IPS-18c (cell line): ENCODE data around the gene CDKL5.
"Not testable (repeated sequence)": the region's sequence is repeated elsewhere in the genome, so short reads cannot be mapped to it uniquely, and the experiment has no call there.

Experiments
- H3K4me3 ChIP-seq: 2 replicates; pipeline ENCODE4 v1.7.0; 2013; ENCODE audit warnings: low read depth, mild to moderate bottlenecking, low read length, moderate library complexity; ENCODE audit not compliant: insufficient read depth
- H3K9me3 ChIP-seq: one replicate; pipeline ENCODE4 v1.6.1; 2013; ENCODE audit warnings: mild to moderate bottlenecking, low read length, moderate library complexity; ENCODE audit not compliant: control insufficient read depth, insufficient read depth

The CDKL5 gene

DNA sequence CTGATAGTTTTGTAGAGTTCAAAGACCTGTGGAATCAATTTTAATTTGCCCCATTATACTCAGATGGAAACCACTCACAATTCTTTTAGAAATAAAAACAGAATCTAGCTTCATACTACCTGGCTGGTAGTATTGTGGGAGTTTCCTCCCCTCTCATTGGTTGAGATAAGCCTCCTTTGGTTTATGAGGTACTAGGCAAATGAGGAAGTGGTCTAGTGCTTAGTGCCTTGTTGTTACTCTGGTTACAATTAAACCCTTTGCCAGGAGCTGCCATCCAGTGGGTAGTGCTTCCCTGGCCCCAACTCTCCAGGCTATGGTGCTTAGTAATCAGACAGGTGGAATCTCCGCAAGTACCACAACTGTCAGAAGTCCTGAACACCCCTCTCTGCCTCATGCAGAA is 118.3 kb downstream of the CDKL5 start:
- Histone ChIP-seq H3K9me3 (peaks cover 3% of the 10 kb centered on the region), H3K4me3 (no peak overlapping the region)

DNA sequence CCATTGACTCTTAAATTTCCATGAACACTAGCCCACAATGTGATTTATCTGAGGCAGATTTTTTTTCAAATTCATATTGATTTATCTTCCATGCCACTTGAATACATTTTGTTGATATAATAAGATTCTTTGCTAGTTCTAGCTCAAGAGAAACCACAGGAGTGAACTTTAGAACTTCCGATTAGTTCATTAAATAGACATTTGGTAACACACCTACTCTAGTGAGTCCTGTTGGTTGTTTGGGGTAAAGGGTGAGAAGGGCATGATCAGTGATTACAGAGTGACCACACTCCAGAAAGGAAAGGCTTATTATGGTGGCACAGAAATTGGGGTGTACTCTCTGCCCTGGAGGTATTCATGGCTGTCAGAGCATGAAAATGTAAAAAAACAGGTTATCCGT is 120.4 kb downstream of the CDKL5 start:
- no peak overlapping the region for H3K4me3 ChIP-seq
- no peaks in the 10 kb centered on the region for H3K9me3 ChIP-seq

DNA sequence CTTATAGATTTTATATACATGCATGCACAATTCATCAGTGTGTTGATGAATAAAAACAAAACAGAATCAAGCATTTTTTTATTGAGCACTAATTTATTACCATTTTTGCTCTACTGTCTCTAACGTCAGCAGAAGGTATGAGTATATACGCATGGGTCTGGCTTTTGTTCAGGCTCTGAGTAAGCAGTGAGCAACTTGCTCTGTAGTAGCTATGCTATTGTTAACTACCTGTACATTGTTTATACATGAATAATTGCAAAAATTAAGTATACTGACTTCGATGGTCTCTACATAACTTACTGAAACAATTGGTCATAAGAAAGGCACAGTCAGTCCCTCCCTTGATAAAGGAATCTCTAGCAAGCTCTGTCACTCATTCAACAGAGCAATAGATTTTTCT is 123.6 kb downstream of the CDKL5 start:
- Histone ChIP-seq H3K4me3 (no peak overlapping the region), H3K9me3 (no peaks in the 10 kb centered on the region)

DNA sequence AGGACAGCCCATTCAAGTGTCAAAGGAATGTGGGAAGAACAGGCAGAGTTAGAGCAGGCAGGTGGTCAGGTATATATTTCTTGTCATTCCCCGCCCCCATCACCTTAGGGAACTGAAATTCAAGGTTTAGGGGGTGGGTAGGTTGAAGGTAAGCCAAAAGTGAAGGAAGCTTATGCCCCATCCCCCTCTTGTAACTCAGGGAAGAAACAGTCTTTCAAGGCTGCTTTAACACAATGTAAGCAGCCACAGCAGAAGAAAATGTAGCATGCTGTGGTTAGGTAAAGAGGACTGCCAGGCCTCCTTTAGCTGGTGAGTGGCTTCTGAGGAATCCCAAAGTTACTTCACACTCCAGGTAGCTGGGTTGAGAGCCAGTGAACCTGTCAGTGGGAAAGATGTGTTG is 124.2 kb downstream of the CDKL5 start:
- no peak overlapping the region for H3K4me3 ChIP-seq
- H3K9me3 ChIP-seq: no peaks in the 10 kb centered on the region

DNA sequence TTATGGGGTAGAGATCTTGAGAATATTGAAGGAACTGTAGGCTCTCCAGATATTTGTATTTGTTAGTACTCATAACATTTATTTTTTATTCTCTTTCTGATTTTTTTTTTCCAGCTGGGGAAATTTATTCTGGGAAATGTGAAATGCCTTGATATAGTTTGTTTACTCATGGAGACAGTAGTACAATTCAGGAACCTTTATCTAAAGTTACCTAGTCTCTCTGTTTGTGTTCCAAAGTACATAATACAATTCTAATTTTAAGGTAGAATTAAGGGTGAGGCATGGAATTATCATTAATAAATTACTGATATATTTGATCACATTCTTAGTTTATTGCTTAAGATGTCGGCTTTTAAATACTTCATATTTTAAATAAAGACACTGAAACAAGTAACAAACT is 132.5 kb downstream of the CDKL5 start:
- Histone ChIP-seq H3K9me3 (no peaks in the 10 kb centered on the region), H3K4me3 (no peak overlapping the region)

DNA sequence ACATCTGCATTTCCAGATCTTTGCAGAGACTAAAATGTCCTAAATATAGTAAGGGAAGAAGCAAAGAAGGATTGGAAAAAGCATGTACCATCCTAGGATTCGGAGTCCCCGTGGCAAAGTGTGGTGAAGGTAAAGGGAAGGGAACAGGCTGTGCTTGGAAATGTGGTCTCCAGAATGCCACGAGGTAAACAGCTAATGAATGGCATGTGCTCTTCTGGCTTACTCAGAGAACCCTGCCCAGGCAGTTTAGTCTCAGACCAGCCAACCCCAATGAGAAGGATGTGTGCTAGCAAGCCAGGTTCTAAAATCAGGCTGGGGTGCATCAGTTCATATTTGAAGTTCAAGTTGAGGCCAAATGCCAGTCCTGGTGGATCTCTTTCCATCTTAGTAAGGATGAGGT is 133.4 kb downstream of the CDKL5 start:
- Histone ChIP-seq H3K9me3 (no peaks in the 10 kb centered on the region), H3K4me3 (no peak overlapping the region)

DNA sequence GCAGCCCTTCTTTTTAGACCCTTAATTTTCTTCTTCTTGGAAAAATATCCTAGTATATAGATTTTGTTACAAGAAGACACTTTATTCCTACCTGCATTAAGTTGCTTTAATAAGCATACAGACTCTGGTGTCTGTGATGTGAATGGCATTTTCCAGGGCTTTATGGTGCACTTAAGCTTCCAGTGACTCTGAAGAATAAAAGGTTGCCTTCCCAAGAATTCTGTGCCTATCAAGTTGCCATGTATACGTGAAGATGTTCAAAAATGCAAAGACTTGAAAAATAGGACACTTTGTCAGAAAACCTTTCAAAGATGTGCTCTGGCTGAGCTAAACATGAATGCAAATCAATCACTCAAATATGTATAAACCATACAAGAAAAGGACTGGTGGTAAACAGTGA is 135.6 kb downstream of the CDKL5 start:
- H3K4me3 ChIP-seq: no peak overlapping the region
- no peaks in the 10 kb centered on the region for H3K9me3 ChIP-seq

DNA sequence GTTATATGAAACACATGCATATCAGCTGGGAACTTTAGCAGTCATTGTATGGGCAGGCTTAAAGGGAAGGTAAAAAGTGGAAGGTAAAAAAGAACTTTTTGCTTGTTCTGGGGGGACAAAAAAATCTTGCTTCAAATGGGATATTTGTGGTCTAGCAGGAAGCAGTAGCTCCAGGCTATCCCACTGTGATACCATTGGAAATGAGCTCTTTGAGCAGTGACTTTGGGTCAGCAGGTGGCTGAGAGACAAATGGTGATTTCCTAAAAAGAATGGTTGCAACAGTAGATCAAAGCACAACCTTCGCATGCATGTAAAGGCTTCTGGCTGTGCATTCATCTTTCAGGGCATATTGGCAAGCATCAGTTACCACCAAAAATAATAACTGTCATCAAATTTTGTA is 140.3 kb downstream of the CDKL5 start:
- no peak overlapping the region for H3K4me3 ChIP-seq
- no peaks in the 10 kb centered on the region for H3K9me3 ChIP-seq

DNA sequence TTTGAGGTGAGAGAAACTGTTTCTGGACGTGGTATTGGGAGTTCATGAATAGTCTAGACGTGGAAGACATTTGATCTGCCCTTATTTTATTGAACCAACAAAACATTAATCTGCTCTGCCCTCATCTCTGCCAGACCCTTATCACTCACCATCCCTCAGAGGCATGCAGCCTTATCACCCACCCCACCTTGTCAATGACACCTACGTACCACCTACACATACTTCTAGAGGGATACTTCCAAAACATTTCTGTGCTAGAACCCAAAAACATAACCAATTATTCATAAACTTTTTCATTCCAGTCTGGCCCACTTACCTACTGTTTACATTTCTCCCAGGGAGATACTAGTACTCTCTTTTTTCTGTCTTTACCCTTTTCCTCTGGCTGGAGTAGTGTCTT is 141.3 kb downstream of the CDKL5 start:
- Histone ChIP-seq H3K4me3 (no peak overlapping the region), H3K9me3 (no peaks in the 10 kb centered on the region)

DNA sequence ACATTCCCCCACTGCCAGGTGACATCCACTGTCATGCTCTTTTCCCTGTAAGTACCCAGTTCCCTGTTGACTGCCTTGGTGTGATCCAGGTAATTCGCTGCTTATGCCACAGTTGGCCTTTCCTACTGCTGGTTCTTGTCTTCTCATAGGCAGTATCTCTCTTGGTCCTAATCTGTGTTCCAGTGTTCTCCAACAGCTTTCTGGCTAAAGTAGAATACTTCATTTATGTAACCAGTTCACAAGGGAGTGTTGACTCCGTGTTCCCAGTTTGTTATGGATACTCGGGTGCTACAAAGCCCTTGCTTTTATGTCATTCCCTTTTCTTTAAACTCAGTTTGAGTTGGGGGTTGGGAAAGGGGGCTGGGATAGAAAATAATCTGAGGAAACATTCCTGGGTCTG is 148.1 kb downstream of the CDKL5 start:
- Histone ChIP-seq H3K4me3 (no peak overlapping the region), H3K9me3 (no peaks in the 10 kb centered on the region)

DNA sequence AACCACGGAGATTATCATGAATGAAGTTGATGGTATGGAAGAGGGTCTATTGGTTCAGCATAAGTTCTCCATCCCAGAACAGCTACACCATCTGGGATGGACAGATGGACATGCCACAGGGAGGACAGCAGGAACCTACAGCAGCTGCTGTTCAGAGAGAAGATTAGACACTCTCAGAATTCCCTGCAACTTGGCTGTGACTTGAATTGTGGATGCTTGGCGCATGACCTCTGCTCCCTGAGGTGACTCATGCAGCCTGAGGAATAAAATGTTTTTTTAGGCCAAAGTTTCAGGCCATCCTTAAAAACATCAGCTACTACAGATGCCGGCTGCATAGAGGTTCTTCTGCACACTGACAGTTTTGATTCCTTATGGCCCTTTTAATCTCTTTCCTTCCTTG is 149.2 kb downstream of the CDKL5 start:
- Histone ChIP-seq H3K9me3 (no peaks in the 10 kb centered on the region), H3K4me3 (no peak overlapping the region)

DNA sequence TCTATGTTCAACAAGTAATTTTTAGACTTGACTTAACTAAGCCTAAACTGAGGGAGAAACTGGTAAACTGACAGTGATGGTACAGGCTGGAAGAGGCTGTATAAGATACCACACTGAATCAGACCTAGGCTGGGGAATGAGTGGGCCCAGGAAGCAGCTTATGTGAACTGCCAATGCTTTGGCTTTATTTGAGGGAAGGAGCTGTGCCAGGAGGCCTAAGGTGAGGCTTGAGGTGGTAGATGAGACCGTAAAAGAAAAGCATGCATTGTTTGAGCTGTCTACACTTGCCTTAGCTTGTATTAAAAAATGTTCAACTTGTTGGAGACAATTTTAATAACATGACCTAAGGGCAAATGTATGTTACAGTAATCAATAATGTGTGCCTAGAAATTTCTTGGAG is 150.3 kb downstream of the CDKL5 start:
- Histone ChIP-seq H3K9me3 (no peaks in the 10 kb centered on the region), H3K4me3 (no peak overlapping the region)

DNA sequence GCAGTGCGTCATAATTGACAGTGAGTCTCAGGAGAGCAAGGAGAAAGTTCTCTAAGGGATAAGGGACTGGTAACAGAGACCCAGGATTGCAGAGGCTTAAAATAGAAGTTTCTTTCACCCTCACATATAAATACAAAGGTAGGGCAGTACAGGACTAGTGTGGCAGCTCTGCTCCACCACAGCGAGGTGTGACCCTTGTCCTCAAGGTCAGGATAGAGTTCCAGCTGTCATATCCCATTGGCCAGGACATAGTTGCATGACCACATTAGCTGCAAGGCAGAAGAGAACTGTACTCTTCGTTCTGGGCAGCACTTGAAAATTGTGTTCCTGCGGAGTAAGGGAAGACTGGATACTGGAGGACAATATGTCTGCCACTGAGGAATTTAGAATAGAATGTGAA is 152.0 kb downstream of the CDKL5 start:
- H3K4me3 ChIP-seq: no peak overlapping the region
- no peaks in the 10 kb centered on the region for H3K9me3 ChIP-seq

DNA sequence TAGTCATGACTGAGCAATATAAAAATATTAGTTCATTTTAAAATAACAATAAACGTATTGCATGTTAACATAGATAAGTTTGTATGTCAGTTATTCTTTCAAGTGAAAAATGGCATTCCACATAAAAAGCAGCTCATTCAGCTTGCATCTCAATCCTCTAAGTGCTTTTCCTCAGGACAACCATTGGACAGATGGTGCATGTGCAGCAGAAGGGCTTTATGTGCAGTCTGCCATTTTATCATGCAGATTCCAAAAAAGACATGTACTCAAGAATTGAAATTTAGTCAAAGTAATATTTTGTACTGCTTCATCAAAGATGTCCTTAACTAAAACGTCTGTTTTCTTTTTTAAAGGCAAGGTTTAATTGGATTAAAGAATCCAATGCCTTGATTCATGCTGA is 153.1 kb downstream of the CDKL5 start:
- no peak overlapping the region for H3K4me3 ChIP-seq

DNA sequence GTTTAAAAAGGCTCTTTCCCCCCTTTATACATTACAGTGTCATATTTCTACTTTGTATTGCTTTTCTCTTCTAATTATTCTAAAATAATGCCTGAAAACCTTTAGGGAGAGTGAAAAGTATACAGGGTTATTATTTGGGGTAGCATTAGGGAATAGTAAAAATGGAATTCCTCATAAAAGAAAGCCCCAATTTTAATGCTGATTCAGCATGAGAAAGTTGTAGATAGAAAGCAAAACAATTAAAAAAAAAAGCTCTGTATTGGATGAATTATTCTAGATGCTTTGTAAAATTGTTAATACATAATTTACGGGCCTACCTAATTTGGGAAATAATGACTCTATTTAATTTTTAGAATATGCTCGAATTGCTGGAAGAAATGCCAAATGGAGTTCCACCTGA is 154.1 kb downstream of the CDKL5 start:
- Histone ChIP-seq H3K4me3 (no peak overlapping the region), H3K9me3 (no peaks in the 10 kb centered on the region)

More for the DNA sequence above, 153.1 kb downstream of the CDKL5 start:
- H3K9me3 ChIP-seq: no peaks in the 10 kb centered on the region

DNA sequence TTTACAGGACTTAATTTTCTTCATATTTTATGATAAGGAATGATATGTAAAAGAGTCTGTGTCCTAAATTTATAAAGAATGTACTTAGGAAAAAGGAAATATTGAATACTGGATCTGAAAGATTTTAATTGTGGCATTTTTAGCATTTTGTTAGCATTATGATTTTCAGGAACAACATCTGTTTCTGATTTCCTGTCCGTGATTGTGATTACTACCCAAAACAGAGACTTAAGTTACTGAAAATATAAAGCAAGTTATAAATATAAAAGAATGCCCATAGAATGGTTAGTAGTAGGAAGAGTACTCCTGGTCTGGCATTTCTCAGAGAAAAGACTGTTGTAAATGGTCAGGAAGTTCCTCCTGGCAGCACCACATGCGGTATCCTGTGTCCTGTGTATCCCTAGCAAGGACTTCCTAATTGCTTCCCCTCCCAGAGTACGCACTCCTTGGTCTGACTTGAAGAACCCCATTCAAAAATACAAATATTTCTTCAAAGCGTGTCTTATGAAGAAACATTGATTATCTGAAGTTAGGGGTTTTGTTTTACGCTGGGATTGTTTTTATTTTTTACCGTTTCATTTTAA is 157.6 kb downstream of the CDKL5 start:
- Histone ChIP-seq H3K4me3 (no peak overlapping the region), H3K9me3 (no peaks in the 10 kb centered on the region)

DNA sequence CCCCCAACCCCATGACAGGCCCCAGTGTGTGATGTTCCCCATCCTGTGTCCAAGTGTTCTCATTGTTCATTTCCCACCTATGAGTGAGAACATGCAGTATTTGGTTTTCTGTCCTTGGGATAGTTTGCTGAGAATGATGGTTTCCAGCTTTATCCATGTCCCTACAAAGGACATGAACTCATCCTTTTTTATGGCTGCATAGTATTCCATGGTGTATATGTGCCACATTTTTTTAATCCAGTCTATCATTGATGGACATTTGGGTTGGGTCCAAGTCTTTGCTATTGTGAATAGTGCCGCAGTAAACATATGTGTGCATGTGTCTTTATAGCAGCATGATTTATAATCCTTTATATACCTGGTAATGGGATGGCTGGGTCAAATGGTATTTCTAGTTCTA is 163.9 kb downstream of the CDKL5 start:
- not testable (repeated sequence) for H3K4me3 ChIP-seq, H3K9me3 ChIP-seq

DNA sequence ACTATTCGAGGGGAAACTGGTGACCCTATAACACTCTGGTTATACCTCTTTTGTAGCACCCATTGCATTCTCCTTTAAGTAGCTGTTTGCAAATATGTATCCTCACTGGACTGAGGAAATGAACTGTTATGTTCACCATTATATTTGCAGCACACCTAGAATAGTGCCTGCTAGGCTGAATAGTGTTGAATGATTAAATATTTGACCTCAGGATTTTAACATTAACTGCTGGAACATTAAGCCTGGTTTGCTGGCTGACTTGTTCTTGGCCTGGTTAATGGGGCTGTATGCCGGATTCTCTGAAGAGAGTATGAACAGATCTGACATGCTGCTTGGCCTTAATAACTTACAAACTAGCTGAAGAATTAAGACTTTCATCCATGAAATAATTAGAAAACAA is 166.4 kb downstream of the CDKL5 start:
- H3K4me3 ChIP-seq: no peak overlapping the region
- peaks cover 4% of the 10 kb centered on the region for H3K9me3 ChIP-seq

DNA sequence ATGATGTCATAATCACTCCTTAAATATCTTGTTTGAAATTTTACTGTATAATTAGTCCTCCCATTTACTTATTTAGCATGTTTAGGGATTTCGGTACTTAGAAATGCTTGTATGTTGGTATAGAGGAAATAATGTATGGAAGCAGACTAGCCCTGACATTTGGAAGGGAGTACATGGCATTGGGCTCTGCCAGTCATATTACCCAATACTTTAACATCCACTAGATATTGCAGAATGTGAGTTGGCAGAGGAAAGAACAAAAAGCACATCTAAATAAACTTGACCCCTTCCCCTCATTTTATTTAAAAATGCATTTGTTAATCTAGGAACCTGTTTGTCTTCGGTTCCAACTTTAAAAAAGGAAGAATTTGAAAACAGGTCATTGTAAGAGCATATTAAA is 168.7 kb downstream of the CDKL5 start:
- H3K4me3 ChIP-seq: no peak overlapping the region

More for the DNA sequence above, 168.7 kb downstream of the CDKL5 start:
- H3K9me3 ChIP-seq: peaks cover 4% of the 10 kb centered on the region
